K562 (cell line): Measurements from ENCODE around the gene MRPL33. TPM values are rescaled to one million over a fixed set of nuclear protein-coding genes. Genes with fewer than 3 reads are reported as not detected.
A peak's percentile ranks its signal among the peaks of the same experiment; 100 is the strongest.

Experiments
- CREM ChIP-seq: IDR thresholded peaks from 2 replicates; pipeline ENCODE4 v1.6.1; 2014; ENCODE audit warnings: antibody characterized with exemption, low read depth
- NFE2L1 ChIP-seq: fragments of 450-650 bp; IDR thresholded peaks from 2 replicates; pipeline ENCODE4 v1.6.1; 2016; ENCODE audit warnings: missing genetic modification characterization, low read depth, mild to moderate bottlenecking, missing compliant biosample characterization, moderate library complexity, borderline replicate concordance
- RAD51 ChIP-seq: fragments of 450-650 bp; IDR thresholded peaks from 2 replicates; pipeline ENCODE4 v1.7.1; 2016; ENCODE audit warnings: low read depth, mild to moderate bottlenecking, borderline replicate concordance
- RBFOX2 ChIP-seq: fragments of 200-400 bp; formaldehyde crosslinking; IDR thresholded peaks from 2 replicates; pipeline ENCODE4 v1.6.1; 2017; ENCODE audit warnings: low read depth, mild to moderate bottlenecking, low read length, moderate library complexity
- SMAD4 ChIP-seq: fragments of 250-450 bp; sonication (Bioruptor Pico); conservative IDR thresholded peaks from 2 replicates; pipeline ENCODE4 v1.8.0; 2021; ENCODE audit warnings: inconsistent platforms, mild to moderate bottlenecking, moderate library complexity
- SMARCA5 ChIP-seq: fragments of 450-650 bp; IDR thresholded peaks from 2 replicates; pipeline ENCODE4 v1.6.1; 2016
- SRSF1 ChIP-seq: fragments of 200-400 bp; formaldehyde crosslinking; IDR thresholded peaks from 2 replicates; pipeline ENCODE4 v1.6.1; 2017; ENCODE audit warnings: mild to moderate bottlenecking, low read depth, low read length, moderate library complexity
- ZBED1 ChIP-seq: IDR thresholded peaks from 2 replicates; pipeline ENCODE4 v1.6.1; 2014
- ZNF780A ChIP-seq: fragments of 250-450 bp; sonication (Bioruptor Pico); IDR thresholded peaks from 2 replicates; pipeline ENCODE4 v1.5.0; 2021; ENCODE audit warnings: mild to moderate bottlenecking
- polyA plus RNA-seq, 8 experiments: library from polyadenylated mRNA; depleted of rRNA in 4 of 8; stranded (reverse) in 5 of 8; unstranded in 3 of 8; fragments of >200 nt; fragmentation: Nextera tagmentation in 2 of 8; fragmentation: Illumina TruSeq in 1 of 8; extraction: Ambion mirVana in 2 of 8; extraction: Trizol in 1 of 8; gene quantifications; 2 replicates each; pipeline versions ENCODE4 v1.2.1 to v1.2.3, GENCODE V29; 2011 to 2014; ENCODE audit warnings: inconsistent platforms in 1 of 8, missing spikeins in 1 of 8
- total RNA-seq, 7 experiments: library from RNA; depleted of rRNA in 6 of 7; stranded (reverse); fragments of >200 nt in 6 of 7; fragmentation: Illumina TruSeq in 2 of 7; extraction: Trizol in 2 of 7; gene quantifications; 2 replicates each; pipeline versions ENCODE4 v1.2.1 to v1.2.3, GENCODE V29; 2011 to 2021; ENCODE audit warnings: low replicate concordance in 1 of 7
- TF ChIP-seq, protein P1 (sequence below): fragments of 450-650 bp; formaldehyde crosslinking; IDR thresholded peaks from 2 replicates; pipeline ENCODE4 v1.4.0; 2020; ENCODE audit warnings: mild to moderate bottlenecking, mixed read lengths
- TF ChIP-seq, protein P2 (sequence below): sonication (generic); formaldehyde crosslinking; IDR thresholded peaks from 2 replicates; pipeline ENCODE4 v1.8.0; 2022; ENCODE audit warnings: missing genetic modification reagents, mild to moderate bottlenecking, moderate library complexity, borderline replicate concordance
- TF ChIP-seq, protein P3 (sequence below): IDR thresholded peaks from 2 replicates; pipeline ENCODE4 v1.6.1; 2012; ENCODE audit warnings: low read depth, low read length, improper control_type of control experiment, borderline replicate concordance
- TF ChIP-seq, protein P4 (sequence below): fragments of 250-450 bp; sonication (Bioruptor Pico); IDR thresholded peaks from 2 replicates; pipeline ENCODE4 v1.5.1; 2021; ENCODE audit warnings: mild to moderate bottlenecking
- TF ChIP-seq, protein P5 (sequence below): fragments of 450-650 bp; formaldehyde crosslinking; conservative IDR thresholded peaks from 2 replicates; pipeline ENCODE4 v1.4.0; 2022; ENCODE audit warnings: mild to moderate bottlenecking, missing genetic modification characterization
- TF ChIP-seq, protein P6 (sequence below): fragments of 250-450 bp; sonication (Bioruptor Pico); IDR thresholded peaks from 2 replicates; pipeline ENCODE4 v1.4.0; 2020; ENCODE audit warnings: mild to moderate bottlenecking
- TF ChIP-seq, protein P7 (sequence below): fragments of 450-650 bp; formaldehyde crosslinking; IDR thresholded peaks from 2 replicates; pipeline ENCODE4 v1.4.0; 2020; ENCODE audit warnings: mild to moderate bottlenecking, moderate library complexity

Gene MRPL33
- total and polyA plus RNA-seq, 9 of the 15 experiments (the other 6 are each of a cell fraction or from before 2014, with no cell fraction given) = 68.3 to 338 (median 226) TPM

DNA sequence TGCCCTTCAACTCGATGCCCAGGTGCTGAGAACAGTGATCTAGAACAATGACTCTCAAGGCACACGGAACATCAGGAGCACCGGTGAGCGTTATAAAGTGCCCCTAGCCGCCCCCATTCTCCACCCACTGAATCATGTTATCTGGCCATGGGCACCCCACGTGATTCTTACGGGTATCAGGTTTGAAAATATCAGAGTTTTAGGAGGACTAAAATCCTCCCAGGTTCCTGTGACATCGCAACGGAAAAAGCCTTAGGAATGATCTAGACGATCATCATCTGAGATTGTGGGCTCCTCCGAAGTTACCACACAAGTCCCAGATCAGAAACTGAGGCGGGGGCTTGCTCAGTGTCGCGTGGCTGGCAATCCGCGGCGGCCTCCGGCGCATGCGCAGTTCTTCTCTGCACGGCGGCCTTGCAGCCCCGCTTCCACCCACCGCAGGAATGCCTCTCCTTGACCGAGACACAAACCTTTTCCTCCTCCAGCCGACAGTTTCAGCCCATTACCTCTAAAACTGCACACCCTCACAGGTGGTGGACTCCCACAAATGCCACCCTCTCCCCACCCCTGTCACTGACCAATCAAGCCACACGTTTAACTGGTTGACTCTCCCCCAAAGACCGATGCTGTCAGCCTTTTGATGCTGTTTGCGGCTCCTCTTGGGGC lies 5.8 kb upstream of the MRPL33 start (continued):
- TF ChIP-seq, protein P1, sequence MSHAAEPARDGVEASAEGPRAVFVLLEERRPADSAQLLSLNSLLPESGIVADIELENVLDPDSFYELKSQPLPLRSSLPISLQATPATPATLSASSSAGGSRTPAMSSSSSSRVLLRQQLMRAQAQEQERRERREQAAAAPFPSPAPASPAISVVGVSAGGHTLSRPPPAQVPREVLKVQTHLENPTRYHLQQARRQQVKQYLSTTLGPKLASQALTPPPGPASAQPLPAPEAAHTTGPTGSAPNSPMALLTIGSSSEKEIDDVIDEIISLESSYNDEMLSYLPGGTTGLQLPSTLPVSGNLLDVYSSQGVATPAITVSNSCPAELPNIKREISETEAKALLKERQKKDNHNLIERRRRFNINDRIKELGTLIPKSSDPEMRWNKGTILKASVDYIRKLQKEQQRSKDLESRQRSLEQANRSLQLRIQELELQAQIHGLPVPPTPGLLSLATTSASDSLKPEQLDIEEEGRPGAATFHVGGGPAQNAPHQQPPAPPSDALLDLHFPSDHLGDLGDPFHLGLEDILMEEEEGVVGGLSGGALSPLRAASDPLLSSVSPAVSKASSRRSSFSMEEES (CRISPR knock-in tag) = peak; percentile 38
- TF ChIP-seq CREM (no peak), SMARCA5 (no peak), RBFOX2 (peak; percentile 57; the same call in 1 of the 2 replicates), NFE2L1 (tag) (no peak), ZNF780A (CRISPR knock-in tag) (no peak), SRSF1 (no peak), SMAD4 (CRISPR knock-in tag) (0 out of 2 replicates have a peak, but pooled peaks have one; percentile 32), ZBED1 (no peak), RAD51 (peak; percentile 53; the same call in 1 of the 2 replicates)
- TF ChIP-seq, protein P2, sequence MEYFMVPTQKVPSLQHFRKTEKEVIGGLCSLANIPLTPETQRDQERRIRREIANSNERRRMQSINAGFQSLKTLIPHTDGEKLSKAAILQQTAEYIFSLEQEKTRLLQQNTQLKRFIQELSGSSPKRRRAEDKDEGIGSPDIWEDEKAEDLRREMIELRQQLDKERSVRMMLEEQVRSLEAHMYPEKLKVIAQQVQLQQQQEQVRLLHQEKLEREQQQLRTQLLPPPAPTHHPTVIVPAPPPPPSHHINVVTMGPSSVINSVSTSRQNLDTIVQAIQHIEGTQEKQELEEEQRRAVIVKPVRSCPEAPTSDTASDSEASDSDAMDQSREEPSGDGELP = 0 out of 2 replicates have a peak, but pooled peaks have one; percentile 11
- TF ChIP-seq, protein P3, sequence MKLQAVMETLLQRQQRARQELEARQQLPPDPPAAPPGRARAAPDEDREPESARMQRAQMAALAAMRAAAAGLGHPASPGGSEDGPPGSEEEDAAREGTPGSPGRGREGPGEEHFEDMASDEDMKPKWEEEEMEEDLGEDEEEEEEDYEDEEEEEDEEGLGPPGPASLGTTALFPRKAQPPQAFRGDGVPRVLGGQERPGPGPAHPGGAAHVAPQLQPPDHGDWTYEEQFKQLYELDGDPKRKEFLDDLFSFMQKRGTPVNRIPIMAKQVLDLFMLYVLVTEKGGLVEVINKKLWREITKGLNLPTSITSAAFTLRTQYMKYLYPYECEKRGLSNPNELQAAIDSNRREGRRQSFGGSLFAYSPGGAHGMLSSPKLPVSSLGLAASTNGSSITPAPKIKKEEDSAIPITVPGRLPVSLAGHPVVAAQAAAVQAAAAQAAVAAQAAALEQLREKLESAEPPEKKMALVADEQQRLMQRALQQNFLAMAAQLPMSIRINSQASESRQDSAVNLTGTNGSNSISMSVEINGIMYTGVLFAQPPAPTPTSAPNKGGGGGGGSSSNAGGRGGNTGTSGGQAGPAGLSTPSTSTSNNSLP = no peak
- TF ChIP-seq, protein P4, sequence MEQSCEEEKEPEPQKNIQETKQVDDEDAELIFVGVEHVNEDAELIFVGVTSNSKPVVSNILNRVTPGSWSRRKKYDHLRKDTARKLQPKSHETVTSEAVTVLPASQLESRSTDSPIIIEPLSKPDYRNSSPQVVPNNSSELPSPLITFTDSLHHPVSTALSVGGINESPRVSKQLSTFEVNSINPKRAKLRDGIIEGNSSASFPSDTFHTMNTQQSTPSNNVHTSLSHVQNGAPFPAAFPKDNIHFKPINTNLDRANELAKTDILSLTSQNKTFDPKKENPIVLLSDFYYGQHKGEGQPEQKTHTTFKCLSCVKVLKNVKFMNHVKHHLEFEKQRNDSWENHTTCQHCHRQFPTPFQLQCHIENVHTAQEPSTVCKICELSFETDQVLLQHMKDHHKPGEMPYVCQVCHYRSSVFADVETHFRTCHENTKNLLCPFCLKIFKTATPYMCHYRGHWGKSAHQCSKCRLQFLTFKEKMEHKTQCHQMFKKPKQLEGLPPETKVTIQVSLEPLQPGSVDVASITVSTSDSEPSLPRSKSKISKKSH = no peak
- TF ChIP-seq, protein P5, sequence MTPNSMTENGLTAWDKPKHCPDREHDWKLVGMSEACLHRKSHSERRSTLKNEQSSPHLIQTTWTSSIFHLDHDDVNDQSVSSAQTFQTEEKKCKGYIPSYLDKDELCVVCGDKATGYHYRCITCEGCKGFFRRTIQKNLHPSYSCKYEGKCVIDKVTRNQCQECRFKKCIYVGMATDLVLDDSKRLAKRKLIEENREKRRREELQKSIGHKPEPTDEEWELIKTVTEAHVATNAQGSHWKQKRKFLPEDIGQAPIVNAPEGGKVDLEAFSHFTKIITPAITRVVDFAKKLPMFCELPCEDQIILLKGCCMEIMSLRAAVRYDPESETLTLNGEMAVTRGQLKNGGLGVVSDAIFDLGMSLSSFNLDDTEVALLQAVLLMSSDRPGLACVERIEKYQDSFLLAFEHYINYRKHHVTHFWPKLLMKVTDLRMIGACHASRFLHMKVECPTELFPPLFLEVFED (CRISPR knock-in tag) = no peak
- TF ChIP-seq, protein P6, sequence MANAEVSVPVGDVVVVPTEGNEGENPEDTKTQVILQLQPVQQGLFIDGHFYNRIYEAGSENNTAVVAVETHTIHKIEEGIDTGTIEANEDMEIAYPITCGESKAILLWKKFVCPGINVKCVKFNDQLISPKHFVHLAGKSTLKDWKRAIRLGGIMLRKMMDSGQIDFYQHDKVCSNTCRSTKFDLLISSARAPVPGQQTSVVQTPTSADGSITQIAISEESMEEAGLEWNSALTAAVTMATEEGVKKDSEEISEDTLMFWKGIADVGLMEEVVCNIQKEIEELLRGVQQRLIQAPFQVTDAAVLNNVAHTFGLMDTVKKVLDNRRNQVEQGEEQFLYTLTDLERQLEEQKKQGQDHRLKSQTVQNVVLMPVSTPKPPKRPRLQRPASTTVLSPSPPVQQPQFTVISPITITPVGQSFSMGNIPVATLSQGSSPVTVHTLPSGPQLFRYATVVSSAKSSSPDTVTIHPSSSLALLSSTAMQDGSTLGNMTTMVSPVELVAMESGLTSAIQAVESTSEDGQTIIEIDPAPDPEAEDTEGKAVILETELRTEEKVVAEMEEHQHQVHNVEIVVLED = no peak
- TF ChIP-seq, protein P7, sequence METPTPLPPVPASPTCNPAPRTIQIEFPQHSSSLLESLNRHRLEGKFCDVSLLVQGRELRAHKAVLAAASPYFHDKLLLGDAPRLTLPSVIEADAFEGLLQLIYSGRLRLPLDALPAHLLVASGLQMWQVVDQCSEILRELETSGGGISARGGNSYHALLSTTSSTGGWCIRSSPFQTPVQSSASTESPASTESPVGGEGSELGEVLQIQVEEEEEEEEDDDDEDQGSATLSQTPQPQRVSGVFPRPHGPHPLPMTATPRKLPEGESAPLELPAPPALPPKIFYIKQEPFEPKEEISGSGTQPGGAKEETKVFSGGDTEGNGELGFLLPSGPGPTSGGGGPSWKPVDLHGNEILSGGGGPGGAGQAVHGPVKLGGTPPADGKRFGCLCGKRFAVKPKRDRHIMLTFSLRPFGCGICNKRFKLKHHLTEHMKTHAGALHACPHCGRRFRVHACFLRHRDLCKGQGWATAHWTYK (CRISPR knock-in tag) = 0 out of 2 replicates have a peak, but pooled peaks have one; percentile 29
